Measurements from ENCODE around the gene KIF26B.
"Not testable (repeated sequence)": the region's sequence is repeated elsewhere in the genome, so short reads cannot be mapped to it uniquely, and the experiment has no call there.

Gene KIF26B

DNA sequence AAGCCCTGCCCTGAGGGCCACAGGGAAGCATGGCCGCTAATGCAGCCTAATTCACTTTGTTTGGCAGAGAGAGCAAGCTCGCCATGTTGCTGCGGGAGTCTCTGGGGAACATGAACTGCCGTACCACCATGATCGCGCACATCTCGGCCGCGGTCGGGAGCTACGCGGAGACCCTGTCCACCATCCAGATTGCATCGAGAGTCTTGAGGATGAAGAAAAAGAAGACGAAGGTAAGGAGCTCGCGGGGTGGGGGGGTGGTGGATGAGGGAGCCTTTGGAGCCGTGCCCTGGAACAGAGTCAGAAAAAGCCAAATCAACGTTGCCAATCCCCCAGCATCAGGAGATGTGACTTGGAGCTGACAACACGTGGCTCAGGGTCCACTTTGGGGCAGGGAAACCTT is 529.4 kb downstream of the KIF26B start:
- DNase-seq (ENCODE audit: low spot score), result no peak

DNA sequence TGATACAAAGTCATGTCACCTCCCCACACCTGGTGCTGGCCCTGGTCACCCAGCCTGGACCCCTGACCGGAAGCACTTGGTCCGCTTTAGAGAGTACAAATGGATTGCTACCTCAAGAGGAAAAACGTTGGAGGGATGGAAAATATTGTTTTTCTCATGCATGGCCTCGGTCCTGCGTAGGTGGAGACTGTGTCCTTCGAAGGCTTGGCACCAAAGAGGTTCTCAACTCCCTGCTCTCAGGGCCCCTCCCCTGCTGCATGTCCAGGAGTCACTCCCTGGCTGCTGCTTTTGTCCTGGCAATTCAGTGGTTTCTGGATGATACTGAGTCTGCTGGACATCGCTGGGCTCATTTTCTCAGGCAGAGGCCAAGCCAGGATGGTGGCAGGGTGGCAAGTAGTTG is 529.8 kb downstream of the KIF26B start:
- no peak for DNase-seq (ENCODE audit: low spot score)

DNA sequence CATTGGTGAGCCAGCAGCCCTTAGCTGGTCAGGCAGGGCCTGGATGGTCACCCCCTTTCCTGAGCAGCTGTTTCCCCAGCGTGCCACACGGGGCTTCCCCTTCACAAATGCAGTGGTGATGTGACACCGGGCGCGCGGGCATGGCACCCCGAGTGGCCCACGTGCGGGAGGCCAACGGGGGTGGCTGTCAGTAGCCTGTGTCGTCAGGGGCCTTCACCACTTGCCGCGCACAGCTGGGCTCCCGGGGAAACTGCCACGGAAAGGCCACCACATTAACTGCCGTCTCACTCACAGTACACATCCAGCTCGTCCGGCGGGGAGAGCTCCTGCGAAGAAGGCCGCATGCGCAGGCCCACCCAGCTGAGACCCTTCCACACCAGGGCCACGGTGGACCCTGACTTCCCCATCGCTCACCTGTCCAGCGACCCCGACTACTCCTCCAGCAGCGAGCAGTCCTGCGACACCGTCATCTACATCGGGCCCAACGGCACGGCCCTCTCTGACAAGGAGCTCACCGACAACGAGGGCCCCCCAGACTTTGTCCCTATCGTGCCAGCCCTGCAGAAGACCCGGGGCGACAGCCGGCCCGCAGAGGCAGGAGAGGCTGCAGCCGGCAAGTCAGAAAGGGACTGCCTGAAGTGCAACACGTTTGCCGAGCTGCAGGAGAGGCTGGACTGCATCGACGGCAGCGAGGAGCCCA is 530.5 kb downstream of the KIF26B start:
- no peak for DNase-seq (ENCODE audit: low spot score)

DNA sequence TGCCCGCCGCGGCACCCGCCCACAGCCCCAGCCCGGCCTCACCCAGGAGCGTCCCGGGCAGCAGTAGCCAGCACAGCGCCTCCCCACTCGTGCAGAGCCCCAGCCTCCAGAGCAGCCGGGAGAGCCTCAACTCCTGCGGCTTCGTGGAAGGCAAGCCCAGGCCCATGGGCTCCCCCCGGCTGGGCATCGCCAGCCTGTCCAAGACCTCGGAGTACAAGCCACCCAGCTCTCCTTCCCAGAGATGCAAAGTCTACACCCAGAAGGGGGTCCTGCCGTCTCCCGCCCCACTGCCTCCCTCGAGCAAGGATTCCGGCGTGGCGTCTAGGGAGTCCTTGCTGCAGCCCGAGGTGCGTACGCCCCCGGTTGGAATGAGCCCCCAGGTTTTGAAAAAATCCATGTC is 531.2 kb downstream of the KIF26B start:
- no peak for DNase-seq (ENCODE audit: low spot score)

DNA sequence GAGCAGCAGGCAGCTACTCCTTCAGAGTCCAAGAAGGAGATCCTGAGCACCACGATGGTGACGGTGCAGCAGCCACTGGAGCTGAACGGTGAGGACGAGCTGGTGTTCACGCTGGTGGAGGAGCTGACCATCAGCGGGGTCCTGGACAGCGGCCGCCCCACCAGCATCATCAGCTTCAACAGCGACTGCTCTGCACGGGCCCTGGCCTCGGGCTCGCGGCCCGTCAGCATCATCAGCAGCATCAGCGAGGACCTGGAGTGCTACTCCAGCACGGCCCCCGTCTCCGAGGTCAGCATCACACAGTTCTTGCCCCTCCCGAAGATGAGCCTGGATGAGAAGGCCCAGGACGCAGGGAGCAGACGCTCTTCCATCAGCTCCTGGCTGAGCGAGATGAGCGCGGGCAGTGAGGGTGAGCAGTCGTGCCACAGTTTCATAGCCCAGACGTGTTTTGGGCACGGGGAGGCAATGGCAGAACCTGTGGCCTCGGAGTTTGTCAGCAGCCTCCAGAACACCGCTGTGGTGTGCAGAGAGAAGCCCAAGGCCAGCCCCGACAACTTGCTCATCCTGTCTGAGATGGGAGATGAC is 531.8 kb downstream of the KIF26B start:
- DNase-seq (ENCODE audit: low spot score), result no peak

DNA sequence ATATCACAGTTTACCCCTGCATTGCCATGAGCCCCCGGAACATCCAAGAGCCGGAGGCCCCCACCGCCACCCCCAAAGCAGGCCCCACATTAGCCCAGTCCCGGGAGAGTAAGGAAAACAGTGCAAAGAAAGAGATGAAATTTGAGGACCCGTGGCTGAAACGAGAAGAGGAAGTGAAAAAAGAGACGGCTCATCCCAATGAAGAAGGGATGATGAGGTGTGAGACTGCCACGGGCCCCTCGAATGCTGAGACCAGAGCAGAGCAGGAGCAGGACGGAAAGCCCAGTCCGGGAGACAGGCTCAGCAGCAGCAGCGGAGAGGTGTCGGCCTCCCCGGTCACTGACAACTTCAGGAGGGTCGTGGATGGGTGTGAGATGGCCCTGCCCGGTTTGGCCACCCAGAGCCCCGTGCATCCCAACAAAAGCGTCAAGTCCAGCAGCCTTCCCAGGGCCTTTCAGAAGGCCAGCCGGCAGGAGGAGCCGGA is 532.4 kb downstream of the KIF26B start:
- DNase-seq (ENCODE audit: low spot score), result no peak

DNA sequence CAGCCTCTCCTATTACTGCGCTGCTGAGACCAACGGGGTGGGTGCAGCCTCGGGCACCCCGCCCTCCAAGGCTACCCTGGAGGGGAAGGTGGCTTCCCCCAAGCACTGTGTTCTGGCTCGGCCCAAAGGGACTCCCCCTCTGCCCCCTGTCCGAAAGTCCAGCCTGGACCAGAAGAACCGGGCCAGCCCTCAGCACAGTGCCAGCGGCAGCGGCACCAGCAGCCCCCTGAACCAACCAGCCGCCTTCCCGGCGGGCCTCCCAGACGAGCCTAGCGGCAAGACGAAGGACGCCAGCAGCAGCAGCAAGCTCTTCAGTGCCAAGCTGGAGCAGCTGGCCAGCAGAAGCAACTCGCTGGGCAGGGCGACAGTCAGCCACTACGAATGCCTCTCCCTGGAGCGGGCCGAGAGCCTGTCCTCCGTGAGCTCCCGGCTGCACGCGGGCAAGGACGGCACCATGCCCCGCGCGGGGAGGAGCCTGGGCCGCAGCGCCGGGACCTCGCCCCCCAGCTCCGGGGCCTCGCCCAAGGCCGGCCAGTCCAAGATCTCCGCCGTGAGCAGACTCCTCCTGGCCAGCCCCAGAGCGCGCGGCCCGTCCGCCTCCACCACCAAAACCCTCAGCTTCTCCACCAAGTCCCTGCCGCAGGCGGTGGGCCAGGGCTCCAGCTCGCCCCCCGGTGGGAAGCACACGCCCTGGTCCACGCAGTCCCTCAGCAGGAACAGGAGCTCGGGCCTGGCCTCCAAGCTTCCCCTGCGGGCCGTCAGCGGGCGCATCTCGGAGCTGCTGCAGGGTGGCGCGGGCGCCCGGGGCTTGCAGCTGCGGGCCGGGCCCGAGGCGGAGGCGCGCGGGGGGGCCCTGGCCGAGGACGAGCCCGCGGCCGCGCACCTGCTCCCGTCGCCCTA is 533.1 kb downstream of the KIF26B start:
- no peak for DNase-seq (ENCODE audit: low spot score)

DNA sequence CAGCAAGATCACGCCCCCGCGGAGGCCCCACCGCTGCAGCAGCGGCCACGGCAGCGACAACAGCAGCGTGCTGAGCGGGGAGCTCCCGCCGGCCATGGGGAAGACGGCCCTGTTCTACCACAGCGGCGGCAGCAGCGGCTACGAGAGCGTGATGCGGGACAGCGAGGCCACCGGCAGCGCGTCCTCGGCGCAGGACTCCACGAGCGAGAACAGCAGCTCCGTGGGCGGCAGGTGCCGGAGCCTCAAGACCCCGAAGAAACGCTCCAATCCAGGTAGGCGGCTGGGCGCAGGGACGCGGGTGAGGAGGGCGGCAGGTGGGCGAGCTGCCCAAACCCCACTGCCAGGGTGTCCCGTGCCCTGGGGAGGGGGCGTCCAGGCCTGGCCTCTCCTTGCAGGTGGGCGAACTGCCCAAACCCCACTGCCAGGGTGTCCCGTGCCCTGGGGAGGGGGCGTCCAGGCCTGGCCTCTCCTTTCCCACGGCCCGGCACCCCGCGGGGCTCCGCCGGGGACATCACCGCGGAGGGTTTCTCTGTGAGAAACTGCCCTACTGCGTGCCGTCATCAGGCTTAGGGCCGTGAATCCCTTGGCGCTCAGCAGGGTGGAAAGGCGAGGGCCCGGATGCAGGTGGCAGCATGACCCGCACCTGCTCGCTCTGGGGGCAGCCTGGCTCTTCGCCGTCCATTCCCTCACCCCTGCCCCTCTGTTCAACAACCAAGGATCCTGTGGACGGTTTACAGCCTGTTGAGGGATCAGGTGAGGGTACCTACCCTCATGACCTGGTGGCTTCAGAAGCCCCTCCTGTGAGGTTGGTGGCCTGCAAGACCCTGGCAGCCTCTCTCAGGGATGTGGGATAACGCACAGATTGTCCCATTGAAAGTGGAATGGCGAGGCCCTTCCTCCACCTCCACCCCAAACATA is 534.0 kb downstream of the KIF26B start:
- DNase-seq (ENCODE audit: low spot score), result no peak

DNA sequence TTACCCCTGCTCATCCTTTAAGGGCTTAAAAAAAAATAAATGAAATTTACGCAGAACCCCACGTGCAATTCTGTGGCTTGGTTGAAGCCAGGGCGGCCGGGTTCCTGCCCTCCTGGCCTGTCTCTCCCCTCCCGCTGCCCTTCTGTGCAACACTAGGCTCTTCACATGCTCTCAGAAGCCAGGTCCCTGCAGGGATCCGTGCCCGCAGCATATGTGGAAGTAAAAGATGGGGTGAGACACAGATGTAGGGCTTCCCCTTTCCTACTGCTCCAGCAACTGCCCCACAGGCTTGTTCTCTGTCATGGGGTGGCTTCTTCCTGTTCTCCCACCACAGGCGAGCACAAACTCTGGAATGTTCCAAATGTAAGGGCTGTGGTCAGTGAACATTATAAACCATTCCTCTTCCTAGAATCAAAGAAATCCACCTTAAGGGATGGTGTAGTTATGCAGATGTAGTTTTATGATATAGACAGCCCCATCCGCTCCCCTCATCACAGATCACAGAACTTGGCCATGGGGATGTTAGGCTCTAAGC is 535.4 kb downstream of the KIF26B start:
- DNase-seq (ENCODE audit: low spot score), result no peak

DNA sequence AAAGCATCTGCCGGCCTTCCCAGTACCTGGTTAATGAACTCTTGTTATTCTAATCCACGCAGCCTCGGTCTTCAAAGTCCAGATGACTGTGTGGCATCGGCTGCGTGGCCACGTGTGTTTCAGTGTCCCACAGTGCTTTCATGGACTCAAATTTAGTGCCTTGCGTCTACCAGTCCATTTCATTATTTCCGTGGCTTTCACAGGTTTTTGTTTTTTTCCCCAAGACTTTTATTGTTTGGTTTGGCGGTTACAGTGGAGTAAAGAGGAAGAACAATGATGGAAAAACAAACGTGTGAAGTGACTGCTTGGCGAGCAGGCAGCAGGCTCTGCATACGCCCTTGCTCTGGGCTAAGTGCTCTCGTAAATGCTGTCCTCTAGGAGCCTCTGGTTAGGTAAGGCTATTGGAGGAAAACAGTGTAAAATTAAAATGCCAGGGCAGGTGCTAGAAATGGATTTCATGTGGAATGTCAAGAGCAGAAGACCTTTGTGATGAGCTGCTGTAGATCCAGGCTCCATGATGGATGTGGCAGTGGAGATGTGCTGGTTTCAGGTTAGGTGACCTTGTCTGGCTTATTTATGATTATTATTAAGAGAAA is 536.3 kb downstream of the KIF26B start:
- DNase-seq (ENCODE audit: low spot score), result no peak

DNA sequence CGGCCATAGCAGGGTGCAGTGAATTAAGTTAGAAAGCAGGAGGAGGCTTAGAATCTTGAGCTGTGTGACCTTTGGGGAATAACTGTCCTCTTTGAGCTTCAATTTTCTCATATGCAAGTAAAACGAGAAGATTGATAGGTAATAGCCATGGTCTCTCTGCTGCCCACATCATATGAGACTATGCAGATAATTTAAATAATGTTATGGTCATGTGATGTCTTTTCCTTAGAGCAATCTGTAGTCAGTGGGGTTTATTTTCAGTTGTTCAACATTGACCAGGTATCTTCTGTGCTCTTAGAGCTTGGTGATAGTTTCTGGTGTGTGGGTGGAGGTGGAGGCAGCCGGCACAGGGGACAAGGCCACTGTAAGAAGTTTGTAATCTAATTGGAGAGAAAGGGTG is 537.1 kb downstream of the KIF26B start:
- DNase-seq (ENCODE audit: low spot score), result no peak

DNA sequence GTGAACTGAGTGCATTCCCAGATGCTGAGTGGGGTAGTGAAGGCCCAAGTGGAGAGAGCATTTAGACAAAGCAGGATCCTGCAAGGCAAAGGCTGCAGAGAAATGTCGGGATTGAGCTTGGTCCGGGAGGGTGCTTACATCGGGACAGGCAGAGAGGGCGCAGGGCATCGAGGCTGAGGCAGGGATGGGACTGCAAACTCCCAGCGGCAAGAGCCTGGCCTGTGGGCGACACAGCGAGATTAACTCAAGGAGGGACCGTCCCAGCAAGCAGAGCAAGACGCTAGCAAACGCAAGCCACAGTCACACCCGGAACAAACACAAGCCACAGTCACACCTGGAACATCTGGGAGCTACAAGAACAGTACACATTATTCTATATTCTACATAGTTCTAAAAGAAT is 537.5 kb downstream of the KIF26B start:
- DNase-seq (ENCODE audit: low spot score), result no peak

DNA sequence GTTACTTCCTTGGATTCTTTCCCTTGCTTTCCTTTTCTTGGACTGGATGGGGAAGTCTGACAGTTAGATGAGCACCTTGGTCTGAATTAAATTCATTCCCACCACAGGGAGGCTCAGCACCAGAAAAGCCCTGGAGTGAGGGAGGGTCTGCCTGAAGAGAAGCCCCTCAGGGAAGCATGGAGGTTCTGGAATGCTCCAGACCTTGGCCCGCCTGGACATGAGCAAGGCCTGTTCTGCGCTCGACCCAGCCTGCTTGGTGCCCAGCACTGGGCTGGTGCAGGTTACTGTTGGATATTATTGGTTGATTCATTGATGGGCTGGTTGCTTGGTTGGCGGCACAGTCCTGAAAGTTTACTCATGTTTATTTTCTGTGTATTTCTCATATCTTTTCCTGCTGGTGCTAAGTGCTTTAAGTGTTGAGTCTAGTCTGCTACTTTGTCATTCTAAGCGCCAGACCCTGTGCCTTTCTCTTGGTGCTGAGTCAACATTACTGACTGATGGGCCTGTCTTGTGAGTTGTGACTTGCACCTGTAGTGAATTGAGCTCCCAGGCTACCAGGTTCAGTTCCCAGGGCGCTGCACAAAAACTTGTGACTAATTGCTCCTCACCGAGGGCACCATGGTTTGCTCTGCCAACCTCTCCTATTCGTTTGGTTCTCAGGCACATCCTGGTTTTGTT is 538.5 kb downstream of the KIF26B start:
- DNase-seq (ENCODE audit: low spot score), result no peak

DNA sequence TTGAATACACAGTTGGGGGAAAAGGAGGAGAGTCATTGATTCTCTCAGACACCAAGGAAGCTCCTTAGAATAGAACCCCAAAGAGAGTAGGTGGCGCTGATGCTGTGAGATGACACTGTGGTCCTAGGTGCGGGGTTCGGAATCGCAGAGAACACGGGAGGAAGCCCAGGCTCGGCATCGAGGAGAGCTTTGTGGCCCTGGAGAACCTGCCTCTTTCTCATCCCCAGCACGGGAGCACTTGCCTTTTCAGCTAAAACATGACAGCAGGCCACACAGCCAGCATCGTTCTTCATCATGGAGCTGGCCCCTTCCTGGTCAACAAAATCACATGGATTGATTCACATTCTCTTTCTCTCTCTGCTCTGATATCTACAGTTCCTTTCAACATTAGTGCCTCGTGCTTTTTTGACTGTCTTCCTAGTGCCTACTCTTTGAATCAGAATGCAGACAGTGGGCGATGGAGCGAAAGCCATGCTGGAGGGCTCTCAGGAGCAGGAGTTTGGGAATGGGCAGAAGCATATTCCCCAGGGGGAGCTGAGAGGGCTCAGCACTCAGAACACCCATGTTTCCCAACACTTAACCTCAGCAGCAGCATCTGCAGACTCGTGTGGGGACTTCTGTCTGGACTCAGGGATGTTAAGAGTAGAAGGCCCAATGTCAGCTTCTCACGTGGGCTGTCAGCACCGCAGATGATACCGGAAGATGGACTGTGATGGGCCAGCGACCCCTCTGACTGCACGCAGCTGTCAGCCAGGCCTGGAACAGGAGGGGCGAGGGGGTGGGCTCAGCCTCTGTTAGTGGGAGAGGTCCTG is 539.4 kb downstream of the KIF26B start:
- DNase-seq (ENCODE audit: low spot score), result no peak

DNA sequence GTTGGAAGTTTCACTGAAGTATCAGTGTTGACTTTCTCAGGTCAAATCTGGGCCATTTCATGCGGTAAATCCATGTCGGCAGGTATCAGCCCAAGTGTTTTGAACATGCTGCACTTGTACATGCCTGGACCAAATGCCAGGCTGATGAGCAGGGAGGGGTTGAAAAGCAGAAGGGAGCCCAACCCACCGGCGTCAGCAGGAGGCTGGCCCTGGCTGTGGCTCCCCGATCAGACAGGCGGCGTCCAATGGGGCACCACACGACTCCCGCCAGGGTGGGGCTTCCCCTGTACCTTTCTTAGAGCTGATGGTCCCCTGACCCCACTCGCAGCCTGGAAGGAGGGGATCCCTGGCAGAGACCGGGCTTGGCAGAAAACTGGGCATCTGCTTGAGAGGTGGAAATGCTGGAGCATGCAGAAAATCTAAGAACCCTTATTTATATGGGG is 540.0 kb downstream of the KIF26B start:
- no peak for DNase-seq (ENCODE audit: low spot score)

DNA sequence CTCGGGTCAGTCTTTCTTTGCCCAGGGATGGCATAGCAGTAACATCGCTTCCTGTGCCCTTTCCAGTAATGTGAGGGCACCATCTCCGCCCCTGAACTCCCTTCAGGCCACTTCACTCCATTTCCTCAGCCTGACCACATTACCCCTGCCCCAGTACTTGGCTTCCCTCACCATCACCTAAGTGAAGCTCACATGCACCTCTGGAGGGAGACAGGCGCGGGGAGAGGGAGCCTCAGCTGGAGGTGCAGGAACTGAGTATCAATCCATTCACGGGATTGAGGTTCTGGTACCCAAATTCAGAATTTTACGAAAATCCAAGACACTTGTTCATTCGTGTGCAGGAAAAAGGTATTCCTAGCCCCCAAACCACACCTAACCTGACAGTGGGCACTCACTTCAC is 540.4 kb downstream of the KIF26B start:
- no peak for DNase-seq (ENCODE audit: low spot score)

DNA sequence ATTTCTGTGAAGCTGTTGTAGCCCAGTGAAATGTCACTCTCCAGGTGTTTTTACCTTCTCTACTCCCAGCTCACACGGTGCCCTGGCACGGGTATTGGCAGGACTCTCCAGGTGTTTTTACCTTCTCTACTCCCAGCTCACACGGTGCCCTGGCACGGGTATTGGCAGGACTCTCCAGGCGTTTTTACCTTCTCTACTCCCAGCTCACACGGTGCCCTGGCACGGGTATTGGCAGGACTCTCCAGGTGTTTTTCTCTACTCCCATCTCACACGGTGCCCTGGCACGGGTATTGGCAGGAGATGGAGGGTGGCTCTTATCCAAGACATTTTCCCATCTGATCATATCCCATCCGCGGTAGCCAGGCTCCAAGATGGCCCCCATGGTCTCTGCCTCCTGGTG is 540.9 kb downstream of the KIF26B start:
- not testable (repeated sequence) for DNase-seq (ENCODE audit: low spot score)

DNA sequence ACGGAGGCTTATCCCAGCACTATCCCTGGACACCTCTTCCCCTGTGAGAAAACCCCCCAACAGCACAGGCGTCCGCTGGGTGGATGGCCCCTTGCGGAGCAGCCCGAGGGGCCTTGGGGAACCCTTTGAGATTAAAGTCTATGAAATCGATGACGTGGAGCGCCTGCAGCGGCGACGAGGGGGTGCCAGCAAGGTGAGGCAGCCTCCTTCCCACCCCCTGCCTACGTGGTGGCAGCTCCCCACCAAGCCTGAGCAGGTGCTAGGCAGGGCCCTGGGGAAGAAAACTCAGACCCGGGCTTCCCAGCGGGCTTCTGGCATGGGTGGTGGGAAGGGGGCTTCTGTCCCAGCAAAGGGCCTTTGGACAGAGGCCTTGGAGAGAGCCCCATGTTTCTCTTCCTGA is 543.3 kb downstream of the KIF26B start:
- no peak for DNase-seq (ENCODE audit: low spot score)

DNA sequence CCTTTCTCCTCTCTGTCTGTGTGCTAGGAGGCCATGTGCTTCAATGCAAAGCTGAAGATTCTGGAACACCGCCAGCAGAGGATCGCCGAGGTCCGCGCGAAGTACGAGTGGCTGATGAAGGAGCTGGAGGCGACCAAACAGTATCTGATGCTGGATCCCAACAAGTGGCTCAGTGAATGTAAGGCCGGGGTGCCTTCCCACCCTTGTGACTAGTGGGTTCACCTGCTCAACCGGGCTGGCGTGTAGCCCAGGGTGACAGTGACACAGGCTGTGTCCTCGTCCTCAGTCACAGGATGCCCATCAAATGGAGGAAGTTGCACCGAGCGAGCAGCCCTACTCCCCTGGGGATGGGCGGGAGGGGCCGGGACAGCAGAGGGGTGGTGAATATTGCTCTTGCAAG is 544.1 kb downstream of the KIF26B start:
- no peak for DNase-seq (ENCODE audit: low spot score)

DNA sequence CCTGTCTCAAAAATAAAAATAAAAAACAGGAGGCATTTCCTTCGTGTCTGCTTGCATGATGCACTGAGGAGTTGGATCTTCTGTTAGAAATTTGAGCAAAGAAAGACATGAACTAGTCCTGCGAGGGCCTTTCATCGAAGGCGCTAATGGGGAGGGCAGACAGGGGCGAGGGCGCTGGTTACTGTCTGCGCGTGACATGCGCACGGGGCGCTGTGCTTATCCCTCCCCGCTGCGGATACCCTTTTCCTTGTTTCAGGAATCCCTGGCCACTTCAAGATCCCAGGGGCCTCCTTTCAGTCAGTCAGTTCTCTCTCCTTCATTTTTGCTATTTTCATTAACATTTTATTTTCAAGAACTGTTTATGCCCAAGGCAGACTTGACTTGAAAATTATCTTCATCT is 545.8 kb downstream of the KIF26B start:
- no peak for DNase-seq (ENCODE audit: low spot score)
